ENCODE measurements around the gene TBRG1. TPM values are rescaled to one million over a fixed set of nuclear protein-coding genes. Genes with fewer than 3 reads are reported as not detected.

TBRG1 gene
- total RNA-seq = 10 to 100 TPM; 28.8 to 30.0 TPM

GRCh38 chr11:124622531-124623451 lies at the start of gene TBRG1:
TBRG1 (plus strand) TSS chr11:124622864; CDS start chr11:124623084, 220 bp downstream.
- Mint-ChIP-seq H3K4me1 (peaks cover 15% of the 10 kb centered on the region), H3K9me3 (no peaks in the 10 kb centered on the region), H3K36me3 (ENCODE audit: low read depth) (peaks cover 43% of the 10 kb centered on the region), H3K27me3 (peaks cover 3% of the 10 kb centered on the region), H3K27ac (peak within 1 kb of the TSS; percentile 96), H3K4me3 (peak within 1 kb of the TSS; percentile 96)
- ATAC-seq (replicated peaks) = peak; percentile 99

- H3K4me3 Mint-ChIP-seq = no peak overlapping the region
- no peak for ATAC-seq (replicated peaks)
Observed at GRCh38 chr11:124577716-124578427, 44.8 kb upstream of the TBRG1 start.

GRCh38 chr11:124578761-124579160 lies 43.9 kb upstream of the TBRG1 start:
- no peaks in the 10 kb centered on the region for H3K36me3 Mint-ChIP-seq (ENCODE audit: low read depth)

More at GRCh38 chr11:124577716-124578427, 44.8 kb upstream of the TBRG1 start:
- Mint-ChIP-seq H3K27me3 (peaks cover 26% of the 10 kb centered on the region), H3K36me3 (ENCODE audit: low read depth) (no peaks in the 10 kb centered on the region), H3K27ac (no peak overlapping the region), H3K4me1 (no peaks in the 10 kb centered on the region), H3K9me3 (no peaks in the 10 kb centered on the region)

GRCh38 chr11:124581817-124582216 lies 40.8 kb upstream of the TBRG1 start:
- Mint-ChIP-seq H3K4me3 (no peak overlapping the region), H3K27ac (no peak overlapping the region), H3K36me3 (ENCODE audit: low read depth) (no peaks in the 10 kb centered on the region), H3K27me3 (peaks cover 9% of the 10 kb centered on the region), H3K4me1 (no peaks in the 10 kb centered on the region), H3K9me3 (no peaks in the 10 kb centered on the region)
- no peak for ATAC-seq (replicated peaks)

More at GRCh38 chr11:124578761-124579160, 43.9 kb upstream of the TBRG1 start:
- Mint-ChIP-seq H3K4me3 (no peak overlapping the region), H3K27me3 (peaks cover 23% of the 10 kb centered on the region), H3K4me1 (no peaks in the 10 kb centered on the region), H3K27ac (no peak overlapping the region), H3K9me3 (no peaks in the 10 kb centered on the region)
- ATAC-seq (replicated peaks) = no peak

GRCh38 chr11:124582565-124582964 lies 40.1 kb upstream of the TBRG1 start:
- Mint-ChIP-seq H3K27ac (no peak overlapping the region), H3K4me1 (no peaks in the 10 kb centered on the region), H3K4me3 (no peak overlapping the region), H3K9me3 (no peaks in the 10 kb centered on the region), H3K36me3 (ENCODE audit: low read depth) (no peaks in the 10 kb centered on the region), H3K27me3 (peaks cover 14% of the 10 kb centered on the region)
- no peak for ATAC-seq (replicated peaks)

GRCh38 chr11:124583781-124584180 lies 38.9 kb upstream of the TBRG1 start:
- Mint-ChIP-seq H3K4me3 (no peak overlapping the region), H3K27me3 (peaks cover 21% of the 10 kb centered on the region), H3K27ac (no peak overlapping the region), H3K9me3 (no peaks in the 10 kb centered on the region), H3K4me1 (no peaks in the 10 kb centered on the region), H3K36me3 (ENCODE audit: low read depth) (no peaks in the 10 kb centered on the region)
- ATAC-seq (replicated peaks) = no peak

- H3K4me3 Mint-ChIP-seq = no peak overlapping the region
Observed at GRCh38 chr11:124584681-124585372, 37.8 kb upstream of the TBRG1 start.

GRCh38 chr11:124586238-124586860 lies 36.3 kb upstream of the TBRG1 start:
- ATAC-seq (replicated peaks) = no peak
- peaks cover 27% of the 10 kb centered on the region for H3K27me3 Mint-ChIP-seq

More at GRCh38 chr11:124584681-124585372, 37.8 kb upstream of the TBRG1 start:
- Mint-ChIP-seq H3K9me3 (no peaks in the 10 kb centered on the region), H3K27ac (no peak overlapping the region), H3K27me3 (peaks cover 24% of the 10 kb centered on the region), H3K36me3 (ENCODE audit: low read depth) (no peaks in the 10 kb centered on the region), H3K4me1 (no peaks in the 10 kb centered on the region)
- ATAC-seq (replicated peaks) = no peak

GRCh38 chr11:124591430-124591829 lies 31.2 kb upstream of the TBRG1 start:
- no peaks in the 10 kb centered on the region for H3K9me3 Mint-ChIP-seq
- no peaks in the 10 kb centered on the region for H3K36me3 Mint-ChIP-seq (ENCODE audit: low read depth)
- no peaks in the 10 kb centered on the region for H3K4me1 Mint-ChIP-seq
- no peak overlapping the region for H3K27ac Mint-ChIP-seq
- no peak for ATAC-seq (replicated peaks)
- no peak overlapping the region for H3K4me3 Mint-ChIP-seq
- peaks cover 29% of the 10 kb centered on the region for H3K27me3 Mint-ChIP-seq

More at GRCh38 chr11:124586238-124586860, 36.3 kb upstream of the TBRG1 start:
- Mint-ChIP-seq H3K4me3 (no peak overlapping the region), H3K9me3 (no peaks in the 10 kb centered on the region), H3K27ac (no peak overlapping the region), H3K4me1 (no peaks in the 10 kb centered on the region), H3K36me3 (ENCODE audit: low read depth) (no peaks in the 10 kb centered on the region)

GRCh38 chr11:124592627-124593026 lies 30.0 kb upstream of the TBRG1 start:
- Mint-ChIP-seq H3K36me3 (ENCODE audit: low read depth) (no peaks in the 10 kb centered on the region), H3K9me3 (no peaks in the 10 kb centered on the region), H3K4me3 (no peak overlapping the region), H3K4me1 (no peaks in the 10 kb centered on the region), H3K27me3 (peaks cover 19% of the 10 kb centered on the region), H3K27ac (no peak overlapping the region)
- ATAC-seq (replicated peaks) = no peak

GRCh38 chr11:124595302-124595701 lies 27.4 kb upstream of the TBRG1 start:
- no peaks in the 10 kb centered on the region for H3K4me1 Mint-ChIP-seq
- H3K27me3 Mint-ChIP-seq = peaks cover 13% of the 10 kb centered on the region
- H3K27ac Mint-ChIP-seq = no peak overlapping the region
- no peaks in the 10 kb centered on the region for H3K36me3 Mint-ChIP-seq (ENCODE audit: low read depth)
- H3K9me3 Mint-ChIP-seq = no peaks in the 10 kb centered on the region
- no peak for ATAC-seq (replicated peaks)
- no peak overlapping the region for H3K4me3 Mint-ChIP-seq

GRCh38 chr11:124597626-124598025 lies 25.0 kb upstream of the TBRG1 start:
- Mint-ChIP-seq H3K9me3 (no peaks in the 10 kb centered on the region), H3K27ac (no peak overlapping the region), H3K4me3 (no peak overlapping the region), H3K36me3 (ENCODE audit: low read depth) (no peaks in the 10 kb centered on the region), H3K4me1 (no peaks in the 10 kb centered on the region), H3K27me3 (peaks cover 27% of the 10 kb centered on the region)
- no peak for ATAC-seq (replicated peaks)

- Mint-ChIP-seq H3K36me3 (ENCODE audit: low read depth) (no peaks in the 10 kb centered on the region), H3K27ac (no peak overlapping the region), H3K27me3 (peaks cover 26% of the 10 kb centered on the region), H3K4me3 (no peak overlapping the region), H3K9me3 (no peaks in the 10 kb centered on the region), H3K4me1 (no peaks in the 10 kb centered on the region)
- ATAC-seq (replicated peaks) = no peak
Observed at GRCh38 chr11:124600621-124601320, 21.9 kb upstream of the TBRG1 start.
